ENCODE measurements around the gene GM2A. TPM values are rescaled to one million over a fixed set of nuclear protein-coding genes. Genes with fewer than 3 reads are reported as not detected.

GM2A gene
- total and polyA plus RNA-seq, 9 of the 15 experiments (the other 6 are each of a cell fraction or from before 2014, with no cell fraction given): 5.8 to 36.0 (median 10.0) TPM

DNA sequence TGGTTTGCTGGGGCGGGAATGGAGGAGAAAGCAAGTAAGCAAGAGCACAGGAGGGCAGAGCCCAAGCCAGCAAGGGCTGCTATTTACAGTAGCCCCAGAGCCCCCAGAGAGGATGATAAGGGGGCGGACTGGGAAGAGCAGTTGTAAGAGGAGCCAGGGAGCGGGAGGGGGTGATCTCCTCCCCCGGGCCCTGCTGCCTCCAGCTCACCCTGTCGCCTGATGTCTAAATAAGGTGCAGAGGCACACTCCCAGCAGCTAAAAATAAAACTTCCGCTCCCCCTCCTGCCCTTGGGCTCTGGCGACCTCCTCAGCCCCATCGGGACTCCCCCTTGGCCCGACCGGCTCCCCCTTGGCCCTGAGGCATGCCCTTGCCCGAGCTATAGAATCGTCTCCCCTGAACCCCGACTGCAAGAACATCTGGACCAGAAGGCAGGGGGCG lies 14.7 kb upstream of the GM2A start:
- POLR2A ChIA-PET: interaction anchor here (0.6 to 0.8 kb wide), 4 partner anchors 9 to 449 kb away, joined by 3 read pairs; partner anchors contain the start of gene GM2A
- no peaks in the 10 kb centered on the region for H3K79me2 ChIP-seq (ENCODE audit: control insufficient read depth, insufficient read depth, low read length)
- BruUV-seq (replicated peaks): no TSS peak
- intact Hi-C loops (cut with micrococcal nuclease): loop anchor here (2.0 kb wide), 3 partner anchors 74 to 236 kb away; no protein-coding TSS in a partner anchor
- no peak overlapping the region for H3K4me2 ChIP-seq (ENCODE audit: insufficient read depth, low read length)
- TF ChIP-seq, protein P1, sequence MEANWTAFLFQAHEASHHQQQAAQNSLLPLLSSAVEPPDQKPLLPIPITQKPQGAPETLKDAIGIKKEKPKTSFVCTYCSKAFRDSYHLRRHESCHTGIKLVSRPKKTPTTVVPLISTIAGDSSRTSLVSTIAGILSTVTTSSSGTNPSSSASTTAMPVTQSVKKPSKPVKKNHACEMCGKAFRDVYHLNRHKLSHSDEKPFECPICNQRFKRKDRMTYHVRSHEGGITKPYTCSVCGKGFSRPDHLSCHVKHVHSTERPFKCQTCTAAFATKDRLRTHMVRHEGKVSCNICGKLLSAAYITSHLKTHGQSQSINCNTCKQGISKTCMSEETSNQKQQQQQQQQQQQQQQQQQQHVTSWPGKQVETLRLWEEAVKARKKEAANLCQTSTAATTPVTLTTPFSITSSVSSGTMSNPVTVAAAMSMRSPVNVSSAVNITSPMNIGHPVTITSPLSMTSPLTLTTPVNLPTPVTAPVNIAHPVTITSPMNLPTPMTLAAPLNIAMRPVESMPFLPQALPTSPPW (CRISPR knock-in tag; IDR thresholded peaks at IDR 0.05): peak; percentile 56; the same call in 1 of the 2 replicates
- TF ChIP-seq KLF1 (tag; IDR thresholded peaks at IDR 0.05) (no peak), DACH1 (IDR thresholded peaks at IDR 0.05; ENCODE audit: partially characterized antibody) (no peak), XRCC5 (IDR thresholded peaks at IDR 0.05; ENCODE audit: low read depth, low read length) (no peak), MEF2D (tag; conservative IDR thresholded peaks at IDR 0.05; ENCODE audit: low read depth) (0 out of 2 replicates have a peak, but pooled peaks have one; percentile 55)
- TF ChIP-seq, protein P2, sequence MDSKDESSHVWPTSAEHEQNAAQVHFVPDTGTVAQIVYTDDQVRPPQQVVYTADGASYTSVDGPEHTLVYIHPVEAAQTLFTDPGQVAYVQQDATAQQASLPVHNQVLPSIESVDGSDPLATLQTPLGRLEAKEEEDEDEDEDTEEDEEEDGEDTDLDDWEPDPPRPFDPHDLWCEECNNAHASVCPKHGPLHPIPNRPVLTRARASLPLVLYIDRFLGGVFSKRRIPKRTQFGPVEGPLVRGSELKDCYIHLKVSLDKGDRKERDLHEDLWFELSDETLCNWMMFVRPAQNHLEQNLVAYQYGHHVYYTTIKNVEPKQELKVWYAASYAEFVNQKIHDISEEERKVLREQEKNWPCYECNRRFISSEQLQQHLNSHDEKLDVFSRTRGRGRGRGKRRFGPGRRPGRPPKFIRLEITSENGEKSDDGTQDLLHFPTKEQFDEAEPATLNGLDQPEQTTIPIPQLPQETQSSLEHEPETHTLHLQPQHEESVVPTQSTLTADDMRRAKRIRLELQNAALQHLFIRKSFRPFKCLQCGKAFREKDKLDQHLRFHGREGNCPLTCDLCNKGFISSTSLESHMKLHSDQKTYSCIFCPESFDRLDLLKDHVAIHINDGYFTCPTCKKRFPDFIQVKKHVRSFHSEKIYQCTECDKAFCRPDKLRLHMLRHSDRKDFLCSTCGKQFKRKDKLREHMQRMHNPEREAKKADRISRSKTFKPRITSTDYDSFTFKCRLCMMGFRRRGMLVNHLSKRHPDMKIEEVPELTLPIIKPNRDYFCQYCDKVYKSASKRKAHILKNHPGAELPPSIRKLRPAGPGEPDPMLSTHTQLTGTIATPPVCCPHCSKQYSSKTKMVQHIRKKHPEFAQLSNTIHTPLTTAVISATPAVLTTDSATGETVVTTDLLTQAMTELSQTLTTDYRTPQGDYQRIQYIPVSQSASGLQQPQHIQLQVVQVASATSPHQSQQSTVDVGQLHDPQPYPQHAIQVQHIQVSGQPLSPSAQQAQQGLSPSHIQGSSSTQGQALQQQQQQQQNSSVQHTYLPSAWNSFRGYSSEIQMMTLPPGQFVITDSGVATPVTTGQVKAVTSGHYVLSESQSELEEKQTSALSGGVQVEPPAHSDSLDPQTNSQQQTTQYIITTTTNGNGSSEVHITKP (IDR thresholded peaks at IDR 0.05; ENCODE audit: partially characterized antibody): peak; percentile 79
- TF ChIP-seq, protein P3, sequence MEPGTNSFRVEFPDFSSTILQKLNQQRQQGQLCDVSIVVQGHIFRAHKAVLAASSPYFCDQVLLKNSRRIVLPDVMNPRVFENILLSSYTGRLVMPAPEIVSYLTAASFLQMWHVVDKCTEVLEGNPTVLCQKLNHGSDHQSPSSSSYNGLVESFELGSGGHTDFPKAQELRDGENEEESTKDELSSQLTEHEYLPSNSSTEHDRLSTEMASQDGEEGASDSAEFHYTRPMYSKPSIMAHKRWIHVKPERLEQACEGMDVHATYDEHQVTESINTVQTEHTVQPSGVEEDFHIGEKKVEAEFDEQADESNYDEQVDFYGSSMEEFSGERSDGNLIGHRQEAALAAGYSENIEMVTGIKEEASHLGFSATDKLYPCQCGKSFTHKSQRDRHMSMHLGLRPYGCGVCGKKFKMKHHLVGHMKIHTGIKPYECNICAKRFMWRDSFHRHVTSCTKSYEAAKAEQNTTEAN (CRISPR knock-in tag; IDR thresholded peaks at IDR 0.05): no peak
- H2AFZ ChIP-seq (ENCODE audit: low read depth, low read length): peak overlapping the region; percentile 14; the same call in 1 of the 2 replicates
- no peak overlapping the region for H3K4me3 ChIP-seq
- 8% methylated on average over 9 of the region's 14 CpGs for WGBS (ENCODE audit: insufficient coverage, low coverage, missing lambda C conversion rate)
- DNase-seq (ENCODE audit: extremely low read depth in 1 of 4, low spot score in 3 of 4) (peak in 2 of 4 experiments; percentile 26 to 27), FAIRE-seq (no peak), ATAC-seq (peak; percentile 55)
- CTCF ChIA-PET (ENCODE audit: low intra/inter-chr PET ratio): interaction anchor here (0.9 to 3.6 kb wide), 2 partner anchors 74 to 112 kb away, joined by 4 to 17 read pairs; no protein-coding TSS in a partner anchor
- in situ Hi-C loops (cut with MboI): loop anchor here (5.0 kb wide), 2 partner anchors 66 to 116 kb away; no protein-coding TSS in a partner anchor
- H3K27me3 ChIP-seq (ENCODE audit: control insufficient read depth in 2 of 2, insufficient read depth in 2 of 2, low read length in 2 of 2): peaks cover 0 to 24% of the 10 kb centered on the region in 2 experiments; a peak in 3 of 5 replicates
- no peaks in the 10 kb centered on the region for H3K36me3 ChIP-seq (ENCODE audit: control insufficient read depth, insufficient read depth, low read length)
- no peaks in the 10 kb centered on the region for H4K20me1 ChIP-seq (replicated peaks; ENCODE audit: control insufficient read depth, insufficient read depth, low read length)
- peak overlapping the region in 1 of 2 experiments; percentile 61; a peak in 1 of 4 replicates for H3K9ac ChIP-seq (ENCODE audit: insufficient read depth in 1 of 2, low read depth in 2 of 2, low read length in 2 of 2)
- H3K9me1 ChIP-seq (ENCODE audit: control insufficient read depth, insufficient read depth, low read length): no peaks in the 10 kb centered on the region
- H3K27ac ChIP-seq (ENCODE audit: extremely low read depth, low read depth, low read length): no peak overlapping the region
- peaks cover 0 to 6% of the 10 kb centered on the region in 2 experiments; a peak in 3 of 5 replicates for H3K4me1 ChIP-seq (replicated peaks in 1 of 2; ENCODE audit: control insufficient read depth in 2 of 2, insufficient read depth in 2 of 2, low read length in 2 of 2)
- H3K9me3 ChIP-seq (replicated peaks; ENCODE audit: control insufficient read depth, insufficient read depth, low read depth, low read length): no peaks in the 10 kb centered on the region
